Measurements from ENCODE around the gene GRWD1.

GRWD1 gene

GRCh38 chr19:48479686-48480085, 33.9 kb downstream of the GRWD1 start:
- no peaks in the 10 kb centered on the region; the same call in 1 of the 2 replicates for H3K36me3 ChIP-seq (ENCODE audit: insufficient read depth)
- no peaks in the 10 kb centered on the region for H4K20me1 ChIP-seq (ENCODE audit: insufficient read depth)
- H3K79me2 ChIP-seq (ENCODE audit: insufficient read depth, low read depth) = no peaks in the 10 kb centered on the region
- H3K4me3 ChIP-seq (IDR thresholded peaks at IDR 0.05; ENCODE audit: insufficient read depth, low read depth, low read length) = no peak overlapping the region
- H3K4me2 ChIP-seq = no peak overlapping the region
- TF ChIP-seq CTCF (conservative IDR thresholded peaks at IDR 0.05; ENCODE audit: low read depth, low read length) = no peak
- H3K27ac ChIP-seq = no peak overlapping the region
- peaks cover 3% of the 10 kb centered on the region for H3K4me1 ChIP-seq (ENCODE audit: low read depth, poor library complexity, severe bottlenecking)
- H2AFZ ChIP-seq (ENCODE audit: low read depth) = no peak overlapping the region
- no peak overlapping the region for H3K9ac ChIP-seq
- no peaks in the 10 kb centered on the region for H3K27me3 ChIP-seq (ENCODE audit: insufficient read depth, low read depth)

- Histone ChIP-seq H3K79me2 (ENCODE audit: insufficient read depth, low read depth) (no peaks in the 10 kb centered on the region), H3K9ac (no peak overlapping the region), H3K4me3 (IDR thresholded peaks at IDR 0.05; ENCODE audit: insufficient read depth, low read depth, low read length) (no peak overlapping the region), H3K4me2 (no peak overlapping the region), H3K36me3 (ENCODE audit: insufficient read depth) (no peaks in the 10 kb centered on the region; the same call in 1 of the 2 replicates), H2AFZ (ENCODE audit: low read depth) (no peak overlapping the region), H4K20me1 (ENCODE audit: insufficient read depth) (no peaks in the 10 kb centered on the region), H3K27me3 (ENCODE audit: insufficient read depth, low read depth) (peaks cover 4% of the 10 kb centered on the region; the same call in 1 of the 2 replicates), H3K27ac (no peak overlapping the region), H3K4me1 (ENCODE audit: low read depth, poor library complexity, severe bottlenecking) (peaks cover 3% of the 10 kb centered on the region)
- no peak for TF ChIP-seq CTCF (conservative IDR thresholded peaks at IDR 0.05; ENCODE audit: low read depth, low read length)
These were observed 34.4 kb downstream of the GRWD1 start for GRCh38 chr19:48480183-48480557.

GRCh38 chr19:48480558-48481500, 35.0 kb downstream of the GRWD1 start:
- no peak overlapping the region for H3K4me3 ChIP-seq (IDR thresholded peaks at IDR 0.05; ENCODE audit: insufficient read depth, low read depth, low read length)
- H3K36me3 ChIP-seq (ENCODE audit: insufficient read depth) = no peaks in the 10 kb centered on the region; the same call in 1 of the 2 replicates
- H4K20me1 ChIP-seq (ENCODE audit: insufficient read depth) = no peaks in the 10 kb centered on the region
- H3K27ac ChIP-seq = no peak overlapping the region
- H2AFZ ChIP-seq (ENCODE audit: low read depth) = no peak overlapping the region
- H3K9ac ChIP-seq = no peak overlapping the region
- peaks cover 5% of the 10 kb centered on the region; the same call in 1 of the 2 replicates for H3K27me3 ChIP-seq (ENCODE audit: insufficient read depth, low read depth)
- H3K4me2 ChIP-seq = no peak overlapping the region
- peaks cover 3% of the 10 kb centered on the region for H3K4me1 ChIP-seq (ENCODE audit: low read depth, poor library complexity, severe bottlenecking)
- no peaks in the 10 kb centered on the region for H3K79me2 ChIP-seq (ENCODE audit: insufficient read depth, low read depth)
- no peak for TF ChIP-seq CTCF (conservative IDR thresholded peaks at IDR 0.05; ENCODE audit: low read depth, low read length)

- no peak for TF ChIP-seq CTCF (conservative IDR thresholded peaks at IDR 0.05; ENCODE audit: low read depth, low read length)
- H3K36me3 ChIP-seq (ENCODE audit: insufficient read depth) = no peaks in the 10 kb centered on the region; the same call in 1 of the 2 replicates
- H3K27me3 ChIP-seq (ENCODE audit: insufficient read depth, low read depth) = peaks cover 13% of the 10 kb centered on the region; the same call in 1 of the 2 replicates
- H3K9ac ChIP-seq = no peak overlapping the region
- H3K4me2 ChIP-seq = no peak overlapping the region
- H3K79me2 ChIP-seq (ENCODE audit: insufficient read depth, low read depth) = no peaks in the 10 kb centered on the region
- no peak overlapping the region for H3K4me3 ChIP-seq (IDR thresholded peaks at IDR 0.05; ENCODE audit: insufficient read depth, low read depth, low read length)
- peaks cover 3% of the 10 kb centered on the region for H3K4me1 ChIP-seq (ENCODE audit: low read depth, poor library complexity, severe bottlenecking)
- no peak overlapping the region for H2AFZ ChIP-seq (ENCODE audit: low read depth)
- H4K20me1 ChIP-seq (ENCODE audit: insufficient read depth) = no peaks in the 10 kb centered on the region
- H3K27ac ChIP-seq = no peak overlapping the region
These were observed 36.3 kb downstream of the GRWD1 start for GRCh38 chr19:48481846-48482639.

Data from KMS-11 (cell line).